Endothelial cell of umbilical vein (primary cell): ENCODE data around the gene AQP1. TPM values are rescaled to one million over a fixed set of nuclear protein-coding genes. Genes with fewer than 3 reads are reported as not detected.
A peak's percentile ranks its signal among the peaks of the same experiment; 100 is the strongest.

Source experiments
- BruUV-seq: library from RNA; stranded (reverse); fragments of 400-500 nt; replicated peaks from 2 replicates; lab custom pipeline; 2021; lab: Mats Ljungman, UMichigan
- CTCF ChIA-PET: fragments of 300-600, 350-600 bp; sonication (Branson Sonifier 250); formaldehyde crosslinking; loops from one replicate; lab custom pipeline; 2021; ENCODE audit warnings: antibody characterized with exemption, inconsistent platforms; lab: Charles Lee
- POLR2A ChIA-PET: fragments of 300-600, 350-600 bp; sonication (Branson Sonifier 250); formaldehyde crosslinking; loops from one replicate; lab custom pipeline; 2021; ENCODE audit warnings: antibody characterized with exemption, inconsistent platforms; lab: Charles Lee
- DNase-seq: peaks from one replicate; pipeline ENCODE4 v3.0.0-alpha.2; 2011; ENCODE audit warnings: low read depth, low spot score
- FAIRE-seq: peaks from 2 replicates; lab custom pipeline; 2011; peaks lifted over from hg19 to GRCh38; lab: Jason Lieb, UNC
- H2AFZ ChIP-seq: 2 replicates; pipeline ENCODE4 v1.6.0; 2012; ENCODE audit warnings: low read depth, low read length, control low read depth, inconsistent platforms
- H3K27ac ChIP-seq: 2 replicates; pipeline ENCODE4 v1.5.1; 2011; ENCODE audit warnings: low read depth, mild to moderate bottlenecking, control low read depth, low read length, moderate library complexity; ENCODE audit not compliant: insufficient read depth
- H3K27me3 ChIP-seq, 2 experiments: 2 replicates each; pipeline versions ENCODE4 v1.6.0 to v1.6.1; 2011; ENCODE audit warnings: low read length in 2 of 2, mixed read lengths in 1 of 2; ENCODE audit not compliant: control insufficient read depth in 2 of 2, insufficient read depth in 2 of 2
- H3K36me3 ChIP-seq, 2 experiments: 2 replicates in 1 of 2; 3 replicates in 1 of 2; pipeline ENCODE4 v1.5.1; 2011; ENCODE audit warnings: low read length in 2 of 2, mild to moderate bottlenecking in 1 of 2, moderate library complexity in 1 of 2; ENCODE audit not compliant: control insufficient read depth in 2 of 2, insufficient read depth in 2 of 2; ENCODE audit errors: extremely low read depth in 1 of 2
- H3K4me1 ChIP-seq: 3 replicates; pipeline ENCODE4 v1.5.1; 2011; ENCODE audit warnings: mild to moderate bottlenecking, low read length; ENCODE audit not compliant: control insufficient read depth, insufficient read depth; ENCODE audit errors: extremely low read depth
- H3K4me2 ChIP-seq: 2 replicates; pipeline ENCODE4 v1.6.1; 2011; ENCODE audit warnings: low read length, control low read depth, mixed read lengths; ENCODE audit not compliant: insufficient read depth
- H3K4me3 ChIP-seq, 3 experiments: fragments of 200-600 bp in 1 of 3; sonication (generic), shearing (Covaris generic) in 1 of 3; replicated peaks in 1 of 3; 2 replicates each; pipeline ENCODE4 v1.5.1; 2011 to 2016; ENCODE audit warnings: control low read depth in 3 of 3, low read length in 3 of 3, mild to moderate bottlenecking in 2 of 3, inconsistent platforms in 1 of 3, low read depth in 1 of 3, moderate library complexity in 1 of 3; ENCODE audit not compliant: insufficient read depth in 1 of 3
- H3K79me2 ChIP-seq: 2 replicates; pipeline ENCODE4 v1.6.0; 2012; ENCODE audit warnings: low read length, inconsistent platforms; ENCODE audit not compliant: control insufficient read depth, insufficient read depth
- H3K9ac ChIP-seq: replicated peaks from 2 replicates; pipeline ENCODE3; 2011; ENCODE audit warnings: low read length, control low read depth; ENCODE audit not compliant: insufficient read depth; ENCODE audit errors: extremely low read depth
- H3K9me1 ChIP-seq: replicated peaks from 3 replicates; pipeline ENCODE4 v1.6.0; 2011; ENCODE audit warnings: mild to moderate bottlenecking, low read length; ENCODE audit not compliant: control insufficient read depth, insufficient read depth; ENCODE audit errors: extremely low read depth
- H3K9me3 ChIP-seq: replicated peaks from 2 replicates; pipeline ENCODE4 v1.5.1; 2012; ENCODE audit warnings: low read length, inconsistent platforms; ENCODE audit not compliant: control insufficient read depth, insufficient read depth
- H4K20me1 ChIP-seq: replicated peaks from 2 replicates; pipeline ENCODE3; 2011; ENCODE audit warnings: mild to moderate bottlenecking, low read length; ENCODE audit not compliant: control insufficient read depth, insufficient read depth; ENCODE audit errors: extremely low read depth
- EZH2 ChIP-seq: IDR thresholded peaks from 2 replicates; pipeline ENCODE4 v1.6.1; 2012; ENCODE audit warnings: borderline replicate concordance, low read depth, mild to moderate bottlenecking, moderate library complexity, low read length, inconsistent platforms; ENCODE audit not compliant: severe bottlenecking
- FOS ChIP-seq: IDR thresholded peaks from 2 replicates; pipeline ENCODE4 v1.6.1; 2011; ENCODE audit warnings: mild to moderate bottlenecking, low read length, moderate library complexity, borderline replicate concordance; ENCODE audit not compliant: insufficient read depth
- GATA2 ChIP-seq: IDR thresholded peaks from 2 replicates; pipeline ENCODE4 v1.7.0; 2011; ENCODE audit warnings: low read depth, mild to moderate bottlenecking, moderate library complexity, mixed read lengths, low read length; ENCODE audit not compliant: insufficient read length, insufficient read depth
- JUN ChIP-seq: IDR thresholded peaks from 2 replicates; pipeline ENCODE4 v1.6.1; 2011; ENCODE audit warnings: borderline replicate concordance, low read depth; ENCODE audit not compliant: insufficient read length, insufficient read depth
- MAX ChIP-seq: IDR thresholded peaks from 2 replicates; pipeline ENCODE4 v1.6.1; 2011; ENCODE audit not compliant: insufficient read depth, insufficient read length
- MYC ChIP-seq: IDR thresholded peaks from one replicate; pipeline ENCODE4 v1.6.1; 2011; ENCODE audit warnings: mild to moderate bottlenecking, low read depth, low read length
- POLR2A ChIP-seq: IDR thresholded peaks from 2 replicates; pipeline ENCODE4 v1.6.1; 2012; ENCODE audit warnings: low read depth, mild to moderate bottlenecking, control low read depth, low read length
- POLR2AphosphoS5 ChIP-seq: IDR thresholded peaks from 2 replicates; pipeline ENCODE4 v1.6.1; 2012; ENCODE audit warnings: low read depth, mild to moderate bottlenecking, control low read depth, low read length, moderate library complexity; ENCODE audit not compliant: insufficient read depth
- dilution Hi-C: fragments of 300-500 bp; cut with MboI; formaldehyde crosslinking; loops from one replicate; pipeline ENCODE4 v1.15.0; 2019; ENCODE audit warnings: low sequenced_read_pairs; ENCODE audit not compliant: extremely low pct_ligation_motif_present
- intact Hi-C: fragments of 100-400 bp; cut with micrococcal nuclease; formaldehyde crosslinking; loops from one replicate; pipeline ENCODE4 v1.10.0; 2022
- polyA plus RNA-seq, 4 experiments: library from polyadenylated mRNA; depleted of rRNA in 3 of 4; stranded (reverse) in 3 of 4; unstranded in 1 of 4; fragments of >200 nt; gene quantifications; 2 replicates each; pipeline versions ENCODE4 v1.2.1 to v1.2.3, GENCODE V29; 2011 to 2012; ENCODE audit warnings: missing spikeins in 1 of 4
- total RNA-seq: library from RNA; stranded (reverse); gene quantifications from 2 replicates; pipeline ENCODE4 v1.2.3, GENCODE V29; 2021
- TF ChIP-seq, protein P1 (sequence below), 2 donors: IDR thresholded peaks; 1 replicate in 1 of 2; 2 replicates in 1 of 2; pipeline ENCODE4 v1.5.1; 2011; ENCODE audit warnings: low read length in 2 of 2, mild to moderate bottlenecking in 2 of 2, moderate library complexity in 2 of 2, control low read depth in 1 of 2, inconsistent platforms in 1 of 2, low read depth in 1 of 2; ENCODE audit not compliant: insufficient read depth in 1 of 2; ENCODE audit errors: extremely low read depth in 1 of 2

The AQP1 gene
- total and polyA plus RNA-seq, 2 donors (not counting 3 experiments of a cell fraction or from before 2014, with no cell fraction given) = 11.7 to 15.9 TPM

GRCh38 chr7:30912731-30912985 is 1.0 kb downstream of the AQP1 start:
- H3K9me3 ChIP-seq = no peaks in the 10 kb centered on the region
- ChIA-PET CTCF (interaction anchor here (1.2 to 2.1 kb wide), 4 partner anchors 12 to 71 kb away, joined by 3 to 10 read pairs (median 4); no protein-coding TSS in a partner anchor), POLR2A (no interaction called here)
- H3K27me3 ChIP-seq = no peaks in the 10 kb centered on the region
- peaks cover 9% of the 10 kb centered on the region for H3K4me1 ChIP-seq
- H3K9me1 ChIP-seq = no peaks in the 10 kb centered on the region
- no peak overlapping the region for H3K4me2 ChIP-seq
- TF ChIP-seq MAX = no peak
- TF ChIP-seq EZH2 = no peak
- no peak for TF ChIP-seq JUN
- TF ChIP-seq, protein P1, sequence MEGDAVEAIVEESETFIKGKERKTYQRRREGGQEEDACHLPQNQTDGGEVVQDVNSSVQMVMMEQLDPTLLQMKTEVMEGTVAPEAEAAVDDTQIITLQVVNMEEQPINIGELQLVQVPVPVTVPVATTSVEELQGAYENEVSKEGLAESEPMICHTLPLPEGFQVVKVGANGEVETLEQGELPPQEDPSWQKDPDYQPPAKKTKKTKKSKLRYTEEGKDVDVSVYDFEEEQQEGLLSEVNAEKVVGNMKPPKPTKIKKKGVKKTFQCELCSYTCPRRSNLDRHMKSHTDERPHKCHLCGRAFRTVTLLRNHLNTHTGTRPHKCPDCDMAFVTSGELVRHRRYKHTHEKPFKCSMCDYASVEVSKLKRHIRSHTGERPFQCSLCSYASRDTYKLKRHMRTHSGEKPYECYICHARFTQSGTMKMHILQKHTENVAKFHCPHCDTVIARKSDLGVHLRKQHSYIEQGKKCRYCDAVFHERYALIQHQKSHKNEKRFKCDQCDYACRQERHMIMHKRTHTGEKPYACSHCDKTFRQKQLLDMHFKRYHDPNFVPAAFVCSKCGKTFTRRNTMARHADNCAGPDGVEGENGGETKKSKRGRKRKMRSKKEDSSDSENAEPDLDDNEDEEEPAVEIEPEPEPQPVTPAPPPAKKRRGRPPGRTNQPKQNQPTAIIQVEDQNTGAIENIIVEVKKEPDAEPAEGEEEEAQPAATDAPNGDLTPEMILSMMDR (IDR thresholded peaks at IDR 0.05; ENCODE audit: extremely low read depth in 1 of 2, insufficient read depth in 1 of 2, low read depth in 1 of 2, low read length in 2 of 2) = no peak
- no peak for TF ChIP-seq POLR2AphosphoS5
- TF ChIP-seq POLR2A = no peak
- no peak for TF ChIP-seq FOS
- no peak for TF ChIP-seq GATA2
- no peak for TF ChIP-seq MYC
- no peak overlapping the region for H2AFZ ChIP-seq
- dilution Hi-C loops (no loop called here), intact Hi-C loops (no loop called here)
- H3K4me3 ChIP-seq = peak overlapping the region in 1 of 3 experiments; percentile 39
- DNase-seq = no peak
- no peaks in the 10 kb centered on the region for H3K79me2 ChIP-seq
- H3K9ac ChIP-seq = no peak overlapping the region
- H3K27ac ChIP-seq = no peak overlapping the region
- FAIRE-seq = no peak
- no TSS peak for BruUV-seq
- H4K20me1 ChIP-seq = no peaks in the 10 kb centered on the region
- H3K36me3 ChIP-seq = no peaks in the 10 kb centered on the region
